Mesodermal cell (in vitro differentiated cells): ENCODE data around the gene AUTS2.
A peak's percentile ranks its signal among the peaks of the same experiment; 100 is the strongest.

Experiments
- H3K27ac ChIP-seq: 2 replicates; pipeline ENCODE4 v1.7.0; 2013; ENCODE audit warnings: mild to moderate bottlenecking, low read depth, low read length, moderate library complexity; ENCODE audit not compliant: severe bottlenecking
- H3K36me3 ChIP-seq: 2 replicates; pipeline ENCODE4 v1.7.1; 2013; ENCODE audit warnings: mild to moderate bottlenecking, low read length, moderate library complexity; ENCODE audit not compliant: control insufficient read depth, insufficient read depth
- H3K4me1 ChIP-seq: one replicate; pipeline ENCODE4 v1.7.1; 2013; ENCODE audit warnings: mild to moderate bottlenecking, low read length; ENCODE audit not compliant: insufficient read depth, control insufficient read depth, poor library complexity, severe bottlenecking
- H3K4me3 ChIP-seq: 2 replicates; pipeline ENCODE4 v1.7.0; 2013; ENCODE audit warnings: low read length, control low read depth, mild to moderate bottlenecking; ENCODE audit not compliant: insufficient read depth, poor library complexity, severe bottlenecking; ENCODE audit errors: extremely low read depth
- H3K9me3 ChIP-seq: 2 replicates; pipeline ENCODE4 v1.7.1; 2013; ENCODE audit warnings: mild to moderate bottlenecking, low read length, moderate library complexity; ENCODE audit not compliant: control insufficient read depth
- WGBS, 2 experiments: methylation state at CpG; one replicate each; pipeline ENCODE4 v1.1.5; 2013; ENCODE audit warnings: missing lambda C conversion rate in 2 of 2; ENCODE audit not compliant: insufficient coverage in 2 of 2; 5-methylcytosine and 5-hydroxymethylcytosine counted together

AUTS2 gene

DNA sequence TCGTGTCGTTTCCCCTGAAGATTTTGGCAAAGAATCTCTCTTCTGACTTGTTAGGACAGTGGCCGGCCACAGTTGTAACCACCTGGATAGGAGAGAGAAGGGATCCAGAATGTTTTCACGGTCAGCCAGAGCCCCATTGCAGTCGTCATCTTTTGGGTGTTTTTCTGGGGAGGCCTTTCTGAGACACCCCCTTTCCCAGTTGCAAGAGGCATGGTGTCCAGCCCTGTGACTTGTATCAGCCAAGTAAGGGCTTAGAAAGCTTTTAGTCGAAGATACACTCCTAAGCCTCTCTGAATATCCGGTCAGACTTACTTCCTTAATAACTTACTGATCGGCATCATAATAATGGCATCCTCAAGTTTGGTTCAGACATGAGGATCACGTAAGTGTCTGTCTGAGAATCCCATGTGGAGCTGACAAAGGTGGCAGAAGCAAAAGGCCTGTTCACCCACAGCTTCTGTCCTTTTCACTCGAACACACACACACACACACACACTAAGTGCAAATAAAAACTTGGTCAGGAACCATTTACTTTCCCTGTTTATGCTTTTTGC is 1098.0 kb downstream of the AUTS2 start:
- peaks cover 23% of the 10 kb centered on the region for H3K36me3 ChIP-seq
- peak overlapping the region; percentile 93 for H3K4me3 ChIP-seq
- 2 to 7% methylated on average over 8 of the region's 10 CpGs for WGBS, 2 experiments
- no peaks in the 10 kb centered on the region for H3K9me3 ChIP-seq
- H3K27ac ChIP-seq: no peak overlapping the region
- H3K4me1 ChIP-seq: peaks cover 32% of the 10 kb centered on the region

DNA sequence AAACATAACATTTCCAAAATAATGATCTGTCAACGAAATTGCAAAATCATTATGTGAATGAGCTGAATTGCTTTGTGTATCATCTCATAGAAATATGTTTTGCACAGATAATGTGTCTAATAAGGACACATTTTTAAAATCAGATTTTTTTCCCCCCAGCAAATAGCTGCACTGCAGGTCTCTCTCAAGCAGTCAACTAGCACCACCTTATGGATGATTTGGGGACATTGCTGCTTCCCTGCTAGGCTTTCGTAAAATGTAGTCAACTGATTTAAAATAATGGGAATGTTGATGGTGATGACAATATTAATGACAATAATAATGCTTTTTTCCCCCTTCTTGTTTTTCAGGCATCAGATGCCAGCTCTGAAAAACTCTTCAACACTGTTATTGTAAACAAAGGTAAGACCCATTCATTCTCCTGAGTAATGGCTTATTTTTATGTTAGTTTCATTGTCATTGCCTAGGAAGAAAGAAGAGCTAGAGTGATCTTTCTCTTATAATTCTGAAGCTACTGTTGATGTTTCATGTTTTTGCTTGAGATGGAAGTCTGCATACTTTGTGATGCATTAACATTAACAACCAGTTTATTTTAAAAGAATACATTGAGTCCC is 1100.1 kb downstream of the AUTS2 start:
- Histone ChIP-seq H3K36me3 (peaks cover 43% of the 10 kb centered on the region), H3K4me3 (no peak overlapping the region), H3K9me3 (no peaks in the 10 kb centered on the region), H3K27ac (no peak overlapping the region), H3K4me1 (peaks cover 29% of the 10 kb centered on the region)
- WGBS, 2 experiments: no CpG with 5 or more reads among the region's 2 CpGs

DNA sequence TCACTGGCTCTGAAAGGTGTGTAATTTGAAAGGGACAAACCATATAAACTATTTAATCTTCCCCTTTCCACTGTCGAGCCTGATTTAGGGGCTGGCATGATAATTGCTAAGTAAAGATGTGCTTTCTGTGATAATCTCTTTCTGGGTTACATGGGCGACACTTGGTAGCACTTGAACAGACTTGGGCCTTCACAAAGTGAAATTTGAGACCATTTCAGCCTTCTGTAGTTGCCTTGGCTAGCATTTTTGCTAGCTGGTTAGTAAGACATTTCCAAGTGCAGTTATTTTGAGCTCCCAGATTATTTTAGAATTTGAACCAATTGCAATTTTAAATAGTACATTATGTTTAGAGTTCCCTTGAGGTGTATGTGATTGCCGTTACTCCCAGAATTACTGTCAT is 1101.0 kb downstream of the AUTS2 start:
- H3K4me3 ChIP-seq: no peak overlapping the region
- H3K9me3 ChIP-seq: no peaks in the 10 kb centered on the region
- WGBS, 2 experiments: 86 to 88% methylated on average over 1 of the region's 3 CpGs
- peaks cover 51% of the 10 kb centered on the region for H3K36me3 ChIP-seq
- peaks cover 29% of the 10 kb centered on the region for H3K4me1 ChIP-seq
- H3K27ac ChIP-seq: no peak overlapping the region

DNA sequence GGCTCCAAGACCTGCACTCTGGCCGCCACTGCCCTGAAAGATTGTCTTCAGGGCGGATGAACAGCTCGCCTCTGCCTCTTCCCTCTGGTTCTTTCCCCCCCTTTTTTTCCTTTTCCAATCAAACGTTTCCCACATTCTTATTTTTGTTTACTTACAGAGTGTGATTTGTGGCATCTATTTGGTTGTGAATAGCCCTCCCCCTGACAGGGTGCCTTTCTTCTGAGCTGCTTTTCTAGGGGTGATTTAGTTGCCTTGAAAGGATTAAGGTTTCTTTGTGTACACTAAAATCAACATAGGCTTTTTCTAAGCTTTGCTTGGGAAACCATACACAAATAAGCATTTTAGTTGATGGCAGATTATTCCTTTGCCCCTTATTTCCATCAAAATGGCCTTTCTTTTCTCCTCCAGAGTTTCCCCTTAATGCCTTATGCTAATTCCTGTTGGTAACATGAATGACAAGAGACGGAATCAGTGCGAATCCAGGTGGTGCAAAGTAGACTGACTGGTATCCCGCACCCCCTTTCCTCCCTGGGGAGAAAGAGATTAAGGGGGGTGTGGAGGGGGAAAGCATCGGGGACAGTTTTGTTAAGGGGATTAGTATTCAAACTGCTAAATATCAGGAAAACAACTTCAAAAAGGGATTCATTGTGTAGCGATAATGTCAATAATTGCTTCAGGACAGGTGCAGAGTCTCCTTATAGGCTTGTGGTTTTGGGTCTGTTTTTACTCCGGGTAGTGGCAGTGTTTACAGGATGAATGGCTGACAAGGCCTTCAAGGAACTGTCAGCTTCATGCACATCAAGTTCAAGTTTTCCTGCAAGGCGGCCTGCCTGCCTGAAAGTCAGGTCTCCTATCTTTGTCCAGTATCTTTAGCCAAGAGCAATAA is 1102.0 kb downstream of the AUTS2 start:
- peaks cover 61% of the 10 kb centered on the region for H3K36me3 ChIP-seq
- 47 to 52% methylated on average over 4 to 5 of the region's 11 CpGs for WGBS, 2 experiments

DNA sequence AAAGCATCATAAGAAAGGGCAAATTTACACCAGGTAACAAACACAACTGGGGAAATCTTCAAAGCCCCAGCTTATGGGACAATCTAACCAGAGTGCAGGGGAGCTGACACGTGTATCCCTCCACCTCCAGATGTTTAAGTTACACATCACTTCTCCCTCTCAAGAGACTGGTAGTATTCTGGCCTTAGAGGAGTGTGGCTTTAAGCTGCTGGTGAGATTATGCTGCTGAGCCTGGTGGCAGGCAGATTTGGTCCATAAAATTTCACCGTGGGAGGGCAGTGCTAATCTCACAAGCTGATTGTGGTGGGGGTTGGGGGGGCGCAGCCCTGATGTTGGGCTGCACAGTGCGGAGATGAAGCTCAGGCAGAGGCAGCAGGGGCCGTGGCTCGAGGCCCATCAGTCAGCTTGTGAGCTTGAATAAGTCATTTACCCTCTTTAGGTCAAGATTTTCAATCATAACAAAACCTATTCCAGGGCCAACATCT is 1102.7 kb downstream of the AUTS2 start:
- H3K36me3 ChIP-seq: peaks cover 68% of the 10 kb centered on the region
- no peaks in the 10 kb centered on the region for H3K9me3 ChIP-seq
- peaks cover 29% of the 10 kb centered on the region for H3K4me1 ChIP-seq
- 50% methylated on average over 1 of the region's 6 CpGs; no CpG with 5 or more reads in 1 of the 2 experiments for WGBS, 2 experiments
- no peak overlapping the region for H3K27ac ChIP-seq
- no peak overlapping the region for H3K4me3 ChIP-seq

More for the DNA sequence above, 1102.0 kb downstream of the AUTS2 start:
- Histone ChIP-seq H3K9me3 (no peaks in the 10 kb centered on the region), H3K27ac (no peak overlapping the region), H3K4me1 (peaks cover 29% of the 10 kb centered on the region), H3K4me3 (no peak overlapping the region)

DNA sequence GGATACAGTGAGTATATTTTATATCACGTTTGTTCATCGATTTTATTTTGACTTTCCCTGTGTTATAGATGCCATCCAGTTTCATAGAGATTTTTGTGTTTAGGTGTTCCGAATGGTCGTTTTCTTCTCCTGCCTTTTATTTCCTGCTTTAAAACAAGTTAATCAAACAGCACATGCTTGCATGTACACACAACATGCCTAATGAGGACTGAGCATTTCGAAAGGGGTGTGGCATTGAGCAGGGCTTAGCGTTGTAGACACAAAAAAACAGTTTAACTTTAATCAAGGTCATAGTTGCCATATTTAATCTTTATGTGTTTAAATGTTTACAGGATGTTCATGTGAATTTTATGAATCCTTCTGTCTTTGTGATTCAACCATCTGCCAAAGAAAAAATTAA is 1103.2 kb downstream of the AUTS2 start:
- Histone ChIP-seq H3K36me3 (peaks cover 73% of the 10 kb centered on the region), H3K27ac (no peak overlapping the region), H3K4me1 (peaks cover 29% of the 10 kb centered on the region), H3K9me3 (no peaks in the 10 kb centered on the region), H3K4me3 (no peak overlapping the region)
- 85 to 94% methylated on average over 2 to 3 of the region's 6 CpGs for WGBS, 2 experiments

DNA sequence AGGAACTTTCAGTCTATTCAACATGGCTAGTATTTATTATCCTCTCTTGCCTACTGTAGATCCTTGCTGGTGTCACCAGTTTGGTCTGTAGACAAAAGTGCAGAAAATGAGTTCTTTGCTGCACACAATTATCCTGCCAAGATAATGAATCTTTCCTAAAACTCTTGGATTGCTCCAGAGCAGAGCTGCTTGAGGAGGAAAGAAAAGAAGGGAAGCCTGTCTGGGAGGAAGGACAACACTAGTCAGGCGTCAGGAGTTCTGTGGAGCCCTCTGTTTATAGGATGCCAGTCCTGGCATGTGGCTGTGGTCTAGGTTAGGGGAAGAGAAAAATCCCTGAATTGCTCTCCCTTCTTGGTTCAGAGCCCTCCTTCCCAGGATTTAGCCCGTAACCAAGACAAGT is 1103.7 kb downstream of the AUTS2 start:
- H3K36me3 ChIP-seq: peaks cover 78% of the 10 kb centered on the region
- no peak overlapping the region for H3K4me3 ChIP-seq
- no peak overlapping the region for H3K27ac ChIP-seq
- WGBS, 2 experiments: 70 to 100% methylated on average over 2 of the region's 2 CpGs
- H3K9me3 ChIP-seq: no peaks in the 10 kb centered on the region
- peaks cover 28% of the 10 kb centered on the region for H3K4me1 ChIP-seq

DNA sequence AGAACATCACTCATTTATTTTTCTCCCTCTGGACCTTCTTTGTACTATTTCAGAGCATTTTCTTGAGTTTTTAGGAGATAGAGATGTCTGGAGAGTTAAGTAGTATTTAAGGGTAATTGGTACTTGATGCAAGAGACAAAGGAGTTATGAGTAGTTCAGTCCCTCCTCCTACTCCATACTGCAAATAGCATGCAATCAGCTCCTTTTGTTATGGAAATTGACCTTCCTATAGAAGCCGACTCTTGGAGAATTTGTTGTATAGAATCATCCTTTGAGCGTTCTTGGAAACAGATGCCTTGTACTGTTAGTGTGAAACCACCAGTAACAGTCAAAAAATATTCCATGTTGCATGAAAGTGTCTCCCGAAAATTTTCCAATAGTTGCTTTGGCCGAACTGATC is 1105.5 kb downstream of the AUTS2 start:
- Histone ChIP-seq H3K27ac (no peak overlapping the region), H3K36me3 (peaks cover 89% of the 10 kb centered on the region), H3K9me3 (no peaks in the 10 kb centered on the region), H3K4me1 (peaks cover 24% of the 10 kb centered on the region), H3K4me3 (no peak overlapping the region)
- 64 to 73% methylated on average over 3 of the region's 4 CpGs for WGBS, 2 experiments

DNA sequence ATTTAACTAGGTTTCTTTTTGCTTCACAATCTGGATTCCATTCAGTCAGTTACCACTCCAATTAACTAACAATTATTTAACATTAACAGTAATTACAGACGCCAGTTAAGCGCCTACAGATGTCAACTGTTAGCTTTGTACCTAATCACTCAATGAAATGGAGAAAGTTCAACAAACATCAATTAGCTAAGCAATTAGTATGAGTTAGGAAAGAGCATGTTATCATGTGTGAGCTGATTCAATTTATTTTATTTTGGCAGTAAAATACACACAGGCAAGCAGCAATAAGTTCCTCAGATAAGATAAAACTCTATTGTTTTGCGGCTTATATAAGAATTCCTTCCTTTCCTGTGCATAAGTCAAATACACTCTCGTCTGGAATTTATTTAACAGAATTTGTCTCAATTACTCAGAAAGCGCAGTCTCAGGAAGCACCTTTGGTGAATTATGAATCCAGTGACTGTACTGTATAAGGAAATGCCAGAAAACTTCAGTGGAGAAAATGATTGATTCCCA is 1106.6 kb downstream of the AUTS2 start:
- Histone ChIP-seq H3K9me3 (no peaks in the 10 kb centered on the region), H3K4me1 (peaks cover 21% of the 10 kb centered on the region), H3K27ac (no peak overlapping the region), H3K4me3 (no peak overlapping the region), H3K36me3 (peaks cover 82% of the 10 kb centered on the region)
- 95 to 100% methylated on average over 1 to 3 of the region's 5 CpGs for WGBS, 2 experiments

DNA sequence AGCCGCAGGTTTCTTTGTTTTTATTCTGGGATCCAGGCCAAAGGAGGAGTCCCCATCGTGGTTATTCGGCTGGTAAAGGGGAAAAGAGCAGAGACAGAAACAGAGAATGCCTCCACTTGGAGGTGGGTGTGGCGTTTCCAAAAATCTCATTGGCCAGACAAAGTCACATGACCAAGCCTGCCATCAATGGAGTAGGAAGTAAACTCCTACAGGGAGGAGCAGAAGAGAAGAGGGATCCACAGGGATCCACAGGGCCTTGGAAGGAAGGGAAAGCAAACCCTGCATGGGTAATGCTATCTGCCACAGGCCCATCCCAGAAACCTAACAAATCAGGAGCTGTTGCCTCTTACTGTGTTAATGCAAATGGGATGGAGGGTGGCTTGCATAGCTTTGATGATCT is 1107.9 kb downstream of the AUTS2 start:
- Histone ChIP-seq H3K4me3 (no peak overlapping the region), H3K9me3 (no peaks in the 10 kb centered on the region), H3K27ac (no peak overlapping the region), H3K4me1 (peaks cover 32% of the 10 kb centered on the region), H3K36me3 (peaks cover 74% of the 10 kb centered on the region)
- 56 to 71% methylated on average over 3 to 4 of the region's 4 CpGs for WGBS, 2 experiments
